Measurements from ENCODE around the gene SLC4A4.

The SLC4A4 gene

GRCh38 chr4:71382125-71382899 is 43.5 kb downstream of the SLC4A4 start:
- H3K4me3 ChIP-seq (ENCODE audit: low read depth, low read length): no peak overlapping the region
- DNase-seq (ENCODE audit: low read depth): no peak
- TF ChIP-seq CTCF (IDR thresholded peaks at IDR 0.05; ENCODE audit: low read depth, low read length): no peak
- TF ChIP-seq POLR2A (IDR thresholded peaks at IDR 0.05; ENCODE audit: extremely low read depth, insufficient read length): no peak
- no peak for TF ChIP-seq MAX (IDR thresholded peaks at IDR 0.05; ENCODE audit: low read depth, low read length)
- TF ChIP-seq MYC (IDR thresholded peaks at IDR 0.05; ENCODE audit: low read depth, low read length): no peak

GRCh38 chr4:71382900-71383560 is 44.2 kb downstream of the SLC4A4 start:
- no peak for DNase-seq (ENCODE audit: low read depth)
- TF ChIP-seq MYC (IDR thresholded peaks at IDR 0.05; ENCODE audit: low read depth, low read length): no peak
- no peak for TF ChIP-seq POLR2A (IDR thresholded peaks at IDR 0.05; ENCODE audit: extremely low read depth, insufficient read length)
- no peak for TF ChIP-seq MAX (IDR thresholded peaks at IDR 0.05; ENCODE audit: low read depth, low read length)

GRCh38 chr4:71383984-71384383 is 45.2 kb downstream of the SLC4A4 start:
- DNase-seq (ENCODE audit: low read depth): peak; percentile 2
- TF ChIP-seq CTCF (IDR thresholded peaks at IDR 0.05; ENCODE audit: low read depth, low read length): no peak
- no peak for TF ChIP-seq MAX (IDR thresholded peaks at IDR 0.05; ENCODE audit: low read depth, low read length)
- no peak for TF ChIP-seq MYC (IDR thresholded peaks at IDR 0.05; ENCODE audit: low read depth, low read length)
- TF ChIP-seq POLR2A (IDR thresholded peaks at IDR 0.05; ENCODE audit: extremely low read depth, insufficient read length): no peak
- no peak overlapping the region for H3K4me3 ChIP-seq (ENCODE audit: low read depth, low read length)

More at GRCh38 chr4:71382900-71383560, 44.2 kb downstream of the SLC4A4 start:
- no peak overlapping the region for H3K4me3 ChIP-seq (ENCODE audit: low read depth, low read length)

GRCh38 chr4:71389149-71389827 is 50.5 kb downstream of the SLC4A4 start:
- DNase-seq (ENCODE audit: low read depth): no peak

GRCh38 chr4:71392109-71392508 is 53.3 kb downstream of the SLC4A4 start:
- no peak for DNase-seq (ENCODE audit: low read depth)
- TF ChIP-seq MYC (IDR thresholded peaks at IDR 0.05; ENCODE audit: low read depth, low read length) (no peak), POLR2A (IDR thresholded peaks at IDR 0.05; ENCODE audit: extremely low read depth, insufficient read length) (no peak)
- H3K4me3 ChIP-seq (ENCODE audit: low read depth, low read length): no peak overlapping the region

More at GRCh38 chr4:71389149-71389827, 50.5 kb downstream of the SLC4A4 start:
- H3K4me3 ChIP-seq (ENCODE audit: low read depth, low read length): no peak overlapping the region
- TF ChIP-seq MYC (IDR thresholded peaks at IDR 0.05; ENCODE audit: low read depth, low read length) (no peak), CTCF (IDR thresholded peaks at IDR 0.05; ENCODE audit: low read depth, low read length) (no peak), MAX (IDR thresholded peaks at IDR 0.05; ENCODE audit: low read depth, low read length) (no peak), POLR2A (IDR thresholded peaks at IDR 0.05; ENCODE audit: extremely low read depth, insufficient read length) (no peak)

- no peak overlapping the region for H3K4me3 ChIP-seq (ENCODE audit: low read depth, low read length)
- no peak for DNase-seq (ENCODE audit: low read depth)
- no peak for TF ChIP-seq MAX (IDR thresholded peaks at IDR 0.05; ENCODE audit: low read depth, low read length)
Measured at GRCh38 chr4:71396382-71396781, 57.6 kb downstream of the SLC4A4 start.

GRCh38 chr4:71400810-71401209 is 62.0 kb downstream of the SLC4A4 start:
- TF ChIP-seq CTCF (IDR thresholded peaks at IDR 0.05; ENCODE audit: low read depth, low read length) (no peak), MAX (IDR thresholded peaks at IDR 0.05; ENCODE audit: low read depth, low read length) (no peak), POLR2A (IDR thresholded peaks at IDR 0.05; ENCODE audit: extremely low read depth, insufficient read length) (no peak)
- no peak for DNase-seq (ENCODE audit: low read depth)
- H3K4me3 ChIP-seq (ENCODE audit: low read depth, low read length): no peak overlapping the region
